AG04449 (cell line): ENCODE measurements around the gene SARM1.

Experiments used
- CTCF ChIA-PET: fragments of 350-600 bp; formaldehyde crosslinking; extraction: SDS; loops from one replicate; lab custom pipeline; 2021; ENCODE audit warnings: antibody characterized with exemption; lab: Yijun Ruan, JAX
- POLR2A ChIA-PET: fragments of 400-600, 350-600 bp; formaldehyde crosslinking; extraction: SDS; loops from one replicate; lab custom pipeline; 2020; ENCODE audit warnings: antibody characterized with exemption, inconsistent platforms; lab: Yijun Ruan, JAX
- DNase-seq: peaks from one replicate; pipeline ENCODE4 v3.0.0-alpha.2; 2010; ENCODE audit warnings: low read depth, low spot score
- H3K4me3 ChIP-seq: 2 replicates; pipeline ENCODE4 v1.5.1; 2011; ENCODE audit warnings: low read depth, mild to moderate bottlenecking, control low read depth, low read length
- TF ChIP-seq, protein P1 (sequence below): IDR thresholded peaks from one replicate; pipeline ENCODE4 v1.5.1; 2011; ENCODE audit warnings: mild to moderate bottlenecking, moderate library complexity, low read length, control low read depth, inconsistent platforms; ENCODE audit not compliant: insufficient read depth; ENCODE audit errors: missing control alignments

Gene SARM1

DNA sequence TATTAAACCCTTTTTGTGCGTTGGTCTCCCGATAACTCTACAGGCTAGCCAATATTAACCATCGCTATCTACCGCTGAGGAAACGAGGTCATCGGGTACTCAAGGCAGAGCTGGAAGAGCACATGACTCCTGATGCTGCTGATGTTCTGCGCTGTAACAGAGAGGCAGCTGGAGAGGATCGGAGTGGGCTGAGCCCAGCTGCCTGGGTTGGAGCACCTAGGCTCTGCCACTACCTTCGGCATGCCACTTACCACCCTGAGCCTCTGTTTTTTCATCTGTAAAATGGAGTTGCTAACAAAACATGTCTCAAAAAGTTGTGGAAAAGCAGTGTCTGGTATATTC is 35.0 kb downstream of the SARM1 start:
- DNase-seq = no peak
- CTCF ChIA-PET = interaction anchor here (0.6 to 6.0 kb wide), 2 partner anchors 9 to 10 kb away, joined by 3 to 55 read pairs; no protein-coding TSS in a partner anchor
- TF ChIP-seq, protein P1, sequence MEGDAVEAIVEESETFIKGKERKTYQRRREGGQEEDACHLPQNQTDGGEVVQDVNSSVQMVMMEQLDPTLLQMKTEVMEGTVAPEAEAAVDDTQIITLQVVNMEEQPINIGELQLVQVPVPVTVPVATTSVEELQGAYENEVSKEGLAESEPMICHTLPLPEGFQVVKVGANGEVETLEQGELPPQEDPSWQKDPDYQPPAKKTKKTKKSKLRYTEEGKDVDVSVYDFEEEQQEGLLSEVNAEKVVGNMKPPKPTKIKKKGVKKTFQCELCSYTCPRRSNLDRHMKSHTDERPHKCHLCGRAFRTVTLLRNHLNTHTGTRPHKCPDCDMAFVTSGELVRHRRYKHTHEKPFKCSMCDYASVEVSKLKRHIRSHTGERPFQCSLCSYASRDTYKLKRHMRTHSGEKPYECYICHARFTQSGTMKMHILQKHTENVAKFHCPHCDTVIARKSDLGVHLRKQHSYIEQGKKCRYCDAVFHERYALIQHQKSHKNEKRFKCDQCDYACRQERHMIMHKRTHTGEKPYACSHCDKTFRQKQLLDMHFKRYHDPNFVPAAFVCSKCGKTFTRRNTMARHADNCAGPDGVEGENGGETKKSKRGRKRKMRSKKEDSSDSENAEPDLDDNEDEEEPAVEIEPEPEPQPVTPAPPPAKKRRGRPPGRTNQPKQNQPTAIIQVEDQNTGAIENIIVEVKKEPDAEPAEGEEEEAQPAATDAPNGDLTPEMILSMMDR = no peak
- POLR2A ChIA-PET = interaction anchor here (0.6 kb wide), 1 partner anchor 365 kb away, joined by 3 read pairs; no protein-coding TSS in a partner anchor
- peak overlapping the region; percentile 77 for H3K4me3 ChIP-seq

DNA sequence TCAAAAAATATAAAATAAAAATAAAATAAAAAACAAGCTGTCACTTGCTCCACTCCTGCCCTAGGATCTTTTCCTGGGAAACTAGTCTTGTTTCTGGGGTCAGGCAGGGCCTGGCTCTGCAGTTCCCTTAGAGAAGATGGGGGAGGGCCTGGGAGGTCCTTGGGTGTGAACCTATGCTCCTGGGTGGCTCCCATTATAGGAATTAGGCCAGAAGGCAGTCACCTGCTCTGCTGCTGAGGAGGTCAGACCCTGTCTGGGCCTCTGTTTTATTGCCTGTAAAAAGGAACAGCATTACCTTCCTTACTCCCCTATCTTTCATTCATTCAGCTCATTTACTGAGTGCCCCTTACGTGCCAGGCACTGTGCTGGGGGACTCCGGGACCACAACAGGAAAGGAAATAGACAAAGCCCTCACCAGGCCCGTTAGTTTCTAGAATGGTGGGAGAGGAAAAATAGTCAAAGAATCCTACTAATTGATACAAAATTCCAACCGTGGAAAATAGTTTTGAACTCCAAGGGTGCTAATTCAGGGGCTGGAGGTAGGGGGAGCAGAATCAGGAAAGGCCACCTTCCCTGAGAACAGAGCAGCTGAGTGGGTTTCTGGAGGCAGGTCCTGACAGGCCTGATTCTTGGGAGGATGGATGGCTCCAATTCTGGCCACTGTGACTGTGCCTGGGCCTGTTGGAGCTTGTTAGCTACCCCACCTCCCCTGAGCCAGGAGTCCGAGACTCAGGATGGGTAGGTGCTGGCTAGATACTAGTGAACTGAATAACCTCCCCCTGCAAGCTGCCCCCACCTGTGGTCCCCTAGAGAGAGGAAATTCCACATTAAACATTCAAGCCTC is 35.9 kb downstream of the SARM1 start:
- DNase-seq = no peak
- ChIA-PET CTCF (interaction anchor here (6.0 kb wide), 1 partner anchor 9 kb away, joined by 55 read pairs; no protein-coding TSS in a partner anchor), POLR2A (no interaction called here)
- TF ChIP-seq, protein P1 = no peak
- no peak overlapping the region for H3K4me3 ChIP-seq

DNA sequence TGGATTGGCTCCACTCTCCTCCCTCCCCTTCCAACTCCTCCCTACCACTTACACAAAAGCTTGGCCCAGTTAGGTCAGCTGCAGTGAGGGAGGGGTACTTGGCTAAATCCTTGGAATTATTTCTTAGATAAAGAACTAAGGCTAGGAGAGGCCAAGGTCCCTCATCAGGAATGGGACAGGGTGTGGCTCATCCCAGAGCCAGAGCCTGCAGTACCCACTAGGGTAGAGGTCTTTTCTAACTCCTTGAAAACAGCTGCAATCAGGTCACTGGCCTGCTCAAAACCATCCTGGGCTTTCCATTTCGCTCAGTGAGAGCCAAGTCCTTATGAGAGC is 36.4 kb downstream of the SARM1 start:
- H3K4me3 ChIP-seq = no peak overlapping the region
- DNase-seq = no peak
- CTCF ChIA-PET = interaction anchor here (6.0 kb wide), 1 partner anchor 9 kb away, joined by 55 read pairs; no protein-coding TSS in a partner anchor
- TF ChIP-seq, protein P1 = no peak
- POLR2A ChIA-PET = no interaction called here

DNA sequence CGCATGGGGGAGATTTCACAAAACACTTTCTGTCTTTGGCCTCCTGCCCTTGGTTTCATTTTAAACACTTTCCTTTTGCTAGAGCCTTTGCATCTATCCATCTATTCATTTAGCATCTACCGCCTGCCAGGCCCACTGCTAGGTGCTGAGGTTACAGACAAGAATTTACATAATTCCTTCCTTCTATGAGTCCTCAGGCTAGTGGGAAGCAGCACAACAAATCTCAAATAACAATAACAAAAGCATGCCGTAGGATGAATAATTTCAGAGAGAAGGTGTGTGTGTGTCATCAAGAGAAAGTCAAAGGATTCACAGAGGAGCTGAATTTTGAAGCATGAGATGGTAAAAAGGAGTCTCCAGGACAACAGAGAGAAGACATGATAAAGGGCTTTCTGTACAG is 40.6 kb downstream of the SARM1 start:
- POLR2A ChIA-PET = no interaction called here
- DNase-seq = no peak
- CTCF ChIA-PET = no interaction called here
- TF ChIP-seq, protein P1 = no peak
- no peak overlapping the region for H3K4me3 ChIP-seq

DNA sequence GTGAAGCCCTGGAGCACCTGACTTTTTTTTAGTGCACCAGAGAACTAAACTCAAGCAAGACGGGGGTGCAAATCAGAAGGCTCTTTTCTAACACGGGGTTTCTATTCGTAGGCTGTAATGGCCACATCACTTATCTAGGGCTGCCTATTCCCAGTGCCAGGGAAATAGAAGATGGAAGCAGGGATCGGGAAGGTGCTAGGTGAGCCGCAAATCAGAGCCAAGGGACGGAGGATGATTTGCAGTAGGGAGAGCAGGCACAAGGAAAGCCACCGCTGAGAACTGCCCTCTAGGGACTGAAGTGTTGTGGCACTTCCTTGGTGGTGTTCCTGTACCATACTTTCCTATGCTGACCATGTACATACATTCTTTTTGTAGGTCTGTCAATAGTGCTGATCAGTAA is 42.3 kb downstream of the SARM1 start:
- no peak for DNase-seq
- no peak overlapping the region for H3K4me3 ChIP-seq
- TF ChIP-seq, protein P1 = no peak
- CTCF ChIA-PET = interaction anchor here (1.2 kb wide), 1 partner anchor 22 kb away, joined by 3 read pairs; no protein-coding TSS in a partner anchor
- POLR2A ChIA-PET = no interaction called here

DNA sequence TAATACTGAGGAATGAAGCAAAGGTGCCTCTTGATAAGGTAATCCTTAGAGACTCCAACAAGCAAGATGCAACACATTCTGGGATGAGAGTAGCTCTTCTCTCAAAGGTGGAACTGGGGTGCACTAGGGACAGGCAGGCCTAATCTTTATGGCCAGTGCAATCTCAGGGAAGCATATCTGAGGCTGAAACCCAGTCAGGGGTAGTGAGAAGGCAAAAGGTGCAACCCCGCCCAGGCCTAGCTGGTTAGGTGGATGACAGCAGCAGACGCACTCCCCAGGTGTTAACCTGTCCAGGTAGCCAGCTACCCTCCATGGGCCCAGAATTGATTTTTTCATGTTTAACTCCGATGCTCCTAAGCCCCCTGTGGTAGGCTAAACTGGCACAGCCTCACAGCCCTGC is 44.4 kb downstream of the SARM1 start:
- ChIA-PET CTCF (interaction anchor here (0.8 to 5.2 kb wide), 14 partner anchors 10 to 124 kb away, joined by 3 to 55 read pairs (median 7); partner anchors contain the start of gene SLC46A1), POLR2A (interaction anchor here (0.6 kb wide), 1 partner anchor 41 kb away, joined by 5 read pairs; no protein-coding TSS in a partner anchor)
- TF ChIP-seq, protein P1 = no peak
- H3K4me3 ChIP-seq = no peak overlapping the region
- DNase-seq = no peak
